Measurements from ENCODE around the gene PDXP. TPM values are rescaled to one million over a fixed set of nuclear protein-coding genes. Genes with fewer than 3 reads are reported as not detected.

The PDXP gene
- polyA plus RNA-seq, 1 donor (not counting 4 experiments of a cell fraction or from before 2014, with no cell fraction given) = 5.2 TPM

DNA sequence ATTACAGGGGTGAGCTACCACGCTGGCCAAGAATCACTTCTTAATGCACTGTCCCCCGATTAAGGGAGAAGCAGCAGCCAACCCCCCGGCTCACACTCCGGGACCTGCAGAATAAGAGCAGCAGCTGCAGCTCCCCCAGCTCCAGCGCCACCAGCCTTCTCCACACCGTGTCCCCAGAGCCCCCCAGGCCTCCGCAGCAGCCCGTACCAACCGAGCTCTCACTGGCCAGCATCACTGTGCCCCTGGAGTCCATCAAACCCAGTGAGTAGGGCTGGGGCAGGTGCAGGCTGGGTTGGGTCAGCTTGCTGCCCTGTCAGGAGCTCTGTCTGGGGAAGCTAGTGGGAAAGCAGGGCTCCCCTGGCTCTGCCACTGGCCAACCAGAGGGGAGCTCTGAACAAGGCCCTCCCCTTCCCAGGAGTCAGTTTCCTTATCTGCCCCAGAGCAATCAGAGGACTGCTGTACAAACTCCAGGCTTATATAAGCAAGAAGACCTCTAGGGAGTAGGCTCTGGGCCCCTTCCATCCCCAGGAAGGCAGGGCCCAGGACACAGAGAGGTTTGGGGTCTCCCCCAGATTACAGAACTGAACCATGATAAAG lies 27.6 kb upstream of the PDXP start:
- Histone ChIP-seq H3K4me2 (ENCODE audit: control insufficient read depth, extremely low read depth, insufficient read depth, low read depth, low read length) (no peak overlapping the region), H3K4me1 (ENCODE audit: control insufficient read depth, extremely low read depth, insufficient read depth, low read length) (peaks cover 12% of the 10 kb centered on the region), H3K27me3 (ENCODE audit: control insufficient read depth, extremely low read depth, insufficient read depth, low read length) (no peaks in the 10 kb centered on the region), H2AFZ (ENCODE audit: control insufficient read depth, low read length) (no peak overlapping the region), H3K79me2 (ENCODE audit: control insufficient read depth, insufficient read depth, low read length) (no peaks in the 10 kb centered on the region), H3K9me1 (ENCODE audit: control insufficient read depth, extremely low read depth, insufficient read depth, low read length) (no peaks in the 10 kb centered on the region), H4K20me1 (ENCODE audit: control insufficient read depth, extremely low read depth, insufficient read depth, low read length) (no peaks in the 10 kb centered on the region), H3K27ac (ENCODE audit: control insufficient read depth, insufficient read depth, low read length) (no peak overlapping the region), H3K9me3 (ENCODE audit: control insufficient read depth, low read depth, low read length) (no peaks in the 10 kb centered on the region), H3K9ac (ENCODE audit: control insufficient read depth, extremely low read depth, insufficient read depth, low read length) (no peak overlapping the region), H3K36me3 (ENCODE audit: control insufficient read depth in 2 of 2, extremely low read depth in 1 of 2, insufficient read depth in 2 of 2, low read length in 2 of 2) (peaks cover 18 to 19% of the 10 kb centered on the region in 2 experiments), H3K4me3 (ENCODE audit: control insufficient read depth in 2 of 3, extremely low read depth in 1 of 3, insufficient read depth in 2 of 3, low read depth in 1 of 3, low read length in 3 of 3) (no peak overlapping the region)
- DNase-seq (ENCODE audit: low read depth, low spot score) (no peak), FAIRE-seq (no peak)
- TF ChIP-seq, protein P1, sequence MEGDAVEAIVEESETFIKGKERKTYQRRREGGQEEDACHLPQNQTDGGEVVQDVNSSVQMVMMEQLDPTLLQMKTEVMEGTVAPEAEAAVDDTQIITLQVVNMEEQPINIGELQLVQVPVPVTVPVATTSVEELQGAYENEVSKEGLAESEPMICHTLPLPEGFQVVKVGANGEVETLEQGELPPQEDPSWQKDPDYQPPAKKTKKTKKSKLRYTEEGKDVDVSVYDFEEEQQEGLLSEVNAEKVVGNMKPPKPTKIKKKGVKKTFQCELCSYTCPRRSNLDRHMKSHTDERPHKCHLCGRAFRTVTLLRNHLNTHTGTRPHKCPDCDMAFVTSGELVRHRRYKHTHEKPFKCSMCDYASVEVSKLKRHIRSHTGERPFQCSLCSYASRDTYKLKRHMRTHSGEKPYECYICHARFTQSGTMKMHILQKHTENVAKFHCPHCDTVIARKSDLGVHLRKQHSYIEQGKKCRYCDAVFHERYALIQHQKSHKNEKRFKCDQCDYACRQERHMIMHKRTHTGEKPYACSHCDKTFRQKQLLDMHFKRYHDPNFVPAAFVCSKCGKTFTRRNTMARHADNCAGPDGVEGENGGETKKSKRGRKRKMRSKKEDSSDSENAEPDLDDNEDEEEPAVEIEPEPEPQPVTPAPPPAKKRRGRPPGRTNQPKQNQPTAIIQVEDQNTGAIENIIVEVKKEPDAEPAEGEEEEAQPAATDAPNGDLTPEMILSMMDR (optimal IDR thresholded peaks at IDR 0.05 in 1 of 3, IDR thresholded peaks at IDR 0.05 in 1 of 3, conservative IDR thresholded peaks at IDR 0.05 in 1 of 3; ENCODE audit: extremely low read depth in 1 of 3, insufficient read depth in 2 of 3, low read length in 3 of 3) = no peak
- TF ChIP-seq EZH2 (IDR thresholded peaks at IDR 0.05; ENCODE audit: low read length) = no peak
- dilution Hi-C loops (cut with MboI; ENCODE audit: extremely low pct_ligation_motif_present, low sequenced_read_pairs) = no loop called here

DNA sequence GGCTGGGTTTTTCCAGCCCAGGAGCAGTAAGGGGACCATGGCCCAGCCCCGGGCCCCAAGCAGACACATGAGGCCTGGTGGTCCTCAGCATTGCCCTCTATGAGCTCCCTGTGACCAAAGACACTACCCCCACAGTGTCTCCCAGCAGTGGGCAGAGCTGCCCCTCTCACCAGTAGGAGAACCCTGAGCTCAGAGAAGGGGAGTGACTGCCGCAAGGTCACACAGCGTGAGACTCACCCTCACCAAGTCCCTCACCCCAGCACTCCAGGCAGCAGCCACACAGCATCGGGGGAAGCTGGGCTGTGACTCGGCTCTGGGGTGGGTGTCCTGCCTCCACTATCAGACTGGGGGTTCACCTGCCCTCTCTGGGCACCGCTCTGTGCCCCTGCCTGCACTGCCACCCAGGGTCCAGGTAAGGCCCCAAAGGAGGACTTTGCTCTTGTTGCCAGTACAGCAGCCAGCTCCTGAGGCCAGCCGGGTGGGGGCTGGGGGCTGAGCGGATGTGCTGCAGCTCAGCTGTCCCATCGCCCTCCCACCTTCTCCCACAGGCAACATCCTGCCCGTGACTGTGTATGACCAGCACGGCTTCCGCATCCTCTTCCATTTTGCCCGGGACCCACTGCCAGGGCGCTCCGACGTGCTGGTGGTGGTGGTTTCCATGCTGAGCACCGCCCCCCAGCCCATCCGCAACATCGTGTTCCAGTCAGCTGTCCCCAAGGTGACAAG lies 26.9 kb upstream of the PDXP start:
- no peak for TF ChIP-seq EZH2 (IDR thresholded peaks at IDR 0.05; ENCODE audit: low read length)
- TF ChIP-seq, protein P1 (optimal IDR thresholded peaks at IDR 0.05 in 1 of 3, IDR thresholded peaks at IDR 0.05 in 1 of 3, conservative IDR thresholded peaks at IDR 0.05 in 1 of 3; ENCODE audit: extremely low read depth in 1 of 3, insufficient read depth in 2 of 3, low read length in 3 of 3) = no peak
- H3K9ac ChIP-seq (ENCODE audit: control insufficient read depth, extremely low read depth, insufficient read depth, low read length) = no peak overlapping the region
- no peaks in the 10 kb centered on the region for H3K79me2 ChIP-seq (ENCODE audit: control insufficient read depth, insufficient read depth, low read length)
- DNase-seq (ENCODE audit: low read depth, low spot score) (no peak), FAIRE-seq (no peak)
- H3K27me3 ChIP-seq (ENCODE audit: control insufficient read depth, extremely low read depth, insufficient read depth, low read length) = no peaks in the 10 kb centered on the region
- H3K4me3 ChIP-seq (ENCODE audit: control insufficient read depth in 2 of 3, extremely low read depth in 1 of 3, insufficient read depth in 2 of 3, low read depth in 1 of 3, low read length in 3 of 3) = no peak overlapping the region
- peaks cover 14 to 18% of the 10 kb centered on the region in 2 experiments for H3K36me3 ChIP-seq (ENCODE audit: control insufficient read depth in 2 of 2, extremely low read depth in 1 of 2, insufficient read depth in 2 of 2, low read length in 2 of 2)
- no peak overlapping the region for H3K27ac ChIP-seq (ENCODE audit: control insufficient read depth, insufficient read depth, low read length)
- no peaks in the 10 kb centered on the region for H3K9me3 ChIP-seq (ENCODE audit: control insufficient read depth, low read depth, low read length)
- H4K20me1 ChIP-seq (ENCODE audit: control insufficient read depth, extremely low read depth, insufficient read depth, low read length) = no peaks in the 10 kb centered on the region
- no peaks in the 10 kb centered on the region for H3K9me1 ChIP-seq (ENCODE audit: control insufficient read depth, extremely low read depth, insufficient read depth, low read length)
- H2AFZ ChIP-seq (ENCODE audit: control insufficient read depth, low read length) = no peak overlapping the region
- dilution Hi-C loops (cut with MboI; ENCODE audit: extremely low pct_ligation_motif_present, low sequenced_read_pairs) = no loop called here
- peaks cover 7% of the 10 kb centered on the region for H3K4me1 ChIP-seq (ENCODE audit: control insufficient read depth, extremely low read depth, insufficient read depth, low read length)
- no peak overlapping the region for H3K4me2 ChIP-seq (ENCODE audit: control insufficient read depth, extremely low read depth, insufficient read depth, low read depth, low read length)

All from keratinocyte (primary cell).